NCI-H2196 treated with DMSO at 0.1 percent for 48 hours (cell line): ENCODE measurements around the gene ULBP2.
"Not testable (repeated sequence)": the region's sequence is repeated elsewhere in the genome, so short reads cannot be mapped to it uniquely, and the experiment has no call there.

Experiments
- DNase-seq: peaks from one replicate; lab custom pipeline; 2025; ENCODE audit not compliant: unreplicated experiment; lab: John Stamatoyannopoulos, UW

Gene ULBP2

DNA sequence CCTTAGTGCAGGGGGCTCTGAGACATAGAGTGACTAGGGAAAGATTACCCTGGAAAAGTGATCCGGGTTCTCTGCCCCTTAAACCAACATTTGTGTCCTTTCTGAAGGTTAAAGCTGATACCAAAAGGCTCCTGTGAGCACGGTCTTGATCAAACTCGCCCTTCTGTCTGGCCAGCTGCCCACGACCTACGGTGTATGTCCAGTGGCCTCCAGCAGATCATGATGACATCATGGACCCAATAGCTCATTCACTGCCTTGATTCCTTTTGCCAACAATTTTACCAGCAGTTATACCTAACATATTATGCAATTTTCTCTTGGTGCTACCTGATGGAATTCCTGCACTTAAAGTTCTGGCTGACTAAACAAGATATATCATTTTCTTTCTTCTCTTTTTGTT is 6.8 kb downstream of the ULBP2 start:
- DNase-seq: no peak

GRCh38 chr6:149950423-149950822 is 8.6 kb downstream of the ULBP2 start:
- DNase-seq: no peak

GRCh38 chr6:149951096-149951495 is 9.3 kb downstream of the ULBP2 start:
- no peak for DNase-seq

- no peak for DNase-seq
These were observed 9.8 kb downstream of the ULBP2 start for GRCh38 chr6:149951626-149952025.

- DNase-seq: not testable (repeated sequence)
These were observed 11.6 kb downstream of the ULBP2 start for GRCh38 chr6:149953390-149953789.

DNA sequence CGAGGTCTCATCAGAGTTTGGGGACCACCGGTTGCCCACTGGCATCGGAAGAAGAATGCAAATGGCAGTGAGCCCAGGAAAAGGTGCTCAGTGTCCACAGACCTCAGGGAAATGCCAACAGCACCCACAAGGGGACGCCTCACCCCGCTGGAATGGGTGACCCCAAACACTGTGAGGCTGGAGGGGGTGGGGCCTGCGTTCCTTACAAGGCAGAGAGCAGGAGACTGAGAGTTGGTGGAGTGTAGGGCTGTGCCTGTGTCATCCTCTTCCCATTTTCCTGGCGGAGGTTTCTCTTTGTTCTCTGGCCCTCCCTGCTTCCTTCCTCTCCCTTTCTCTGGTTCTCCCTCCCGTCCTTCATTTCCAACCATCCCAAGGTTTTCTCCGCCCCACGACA is 12.1 kb downstream of the ULBP2 start:
- DNase-seq: not testable (repeated sequence)

GRCh38 chr6:149954328-149954983 is 12.6 kb downstream of the ULBP2 start:
- DNase-seq: not testable (repeated sequence)

- not testable (repeated sequence) for DNase-seq
These were observed 13.3 kb downstream of the ULBP2 start for GRCh38 chr6:149954984-149955653.

GRCh38 chr6:149955654-149956317 is 14.0 kb downstream of the ULBP2 start:
- DNase-seq: not testable (repeated sequence)

DNA sequence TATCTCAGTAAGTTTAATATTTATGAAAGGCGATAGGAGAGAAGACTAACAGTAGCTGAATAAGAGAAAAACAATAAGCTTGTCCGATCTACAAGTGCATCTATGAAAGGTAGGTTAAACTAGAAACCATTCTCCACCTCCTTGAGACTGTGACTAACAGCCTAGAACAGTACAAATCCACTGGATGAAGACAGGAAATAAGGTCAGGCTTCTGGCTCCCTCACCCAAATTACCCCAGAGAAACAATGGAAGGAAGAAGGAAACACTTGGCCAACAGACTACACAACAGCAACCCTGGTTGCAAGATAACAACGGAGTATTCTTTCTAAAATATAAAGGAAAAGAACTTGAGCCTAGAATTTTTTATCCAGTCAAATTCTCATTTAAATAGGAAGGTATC is 16.3 kb downstream of the ULBP2 start:
- DNase-seq: not testable (repeated sequence)

GRCh38 chr6:149959806-149960205 is 18.0 kb downstream of the ULBP2 start:
- DNase-seq: not testable (repeated sequence)

DNA sequence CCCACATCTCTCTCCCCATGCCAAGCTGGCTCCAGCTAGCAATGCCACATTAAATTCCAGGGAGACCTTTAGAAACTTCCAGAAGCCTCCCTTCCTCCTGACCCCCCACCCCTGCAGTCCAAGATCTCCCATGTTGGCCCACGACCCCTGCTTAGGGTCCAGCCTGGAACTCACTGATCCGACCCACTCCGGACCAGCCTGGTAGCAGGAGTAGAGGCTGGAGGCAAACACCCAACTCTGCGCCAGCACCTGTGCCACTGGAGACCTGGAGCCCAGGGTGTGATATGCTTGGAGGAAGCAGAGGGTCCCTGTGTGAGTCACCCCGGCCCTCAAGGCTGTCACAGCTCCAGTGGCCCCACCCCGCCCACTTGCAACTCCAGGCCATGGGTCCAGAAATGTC is 18.7 kb downstream of the ULBP2 start:
- DNase-seq: no peak

DNA sequence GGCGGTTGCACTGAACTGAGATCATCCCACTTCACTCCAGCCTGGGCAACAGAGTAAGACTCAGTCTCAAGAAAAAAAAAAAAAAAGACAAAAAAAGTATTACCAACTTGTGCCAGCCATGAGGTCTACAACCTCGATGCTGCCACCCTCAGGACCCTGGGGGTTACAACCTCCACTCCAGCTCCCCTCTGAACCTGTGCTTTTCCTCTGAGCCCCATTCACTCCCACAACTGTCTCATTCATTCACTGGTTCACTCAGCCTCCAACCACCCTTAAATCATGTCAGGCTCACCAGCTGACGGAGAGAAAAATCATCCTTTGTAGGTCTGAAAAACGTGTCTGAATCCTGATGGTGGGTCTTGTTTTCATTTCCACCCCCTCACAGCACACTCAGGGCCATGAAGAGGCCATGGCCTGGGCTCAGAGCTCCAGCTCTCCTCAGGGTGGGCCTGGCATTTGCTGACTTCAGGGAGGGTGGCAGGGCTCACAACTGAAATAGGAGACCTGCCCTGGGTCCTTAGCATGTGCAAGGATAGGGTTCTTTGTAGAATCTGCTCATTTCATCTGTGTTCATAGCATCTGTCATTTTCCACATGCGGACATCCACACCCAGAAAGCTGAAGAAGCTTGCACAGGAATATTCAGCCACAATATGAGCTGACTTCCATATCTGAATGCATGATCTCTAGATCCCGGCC is 20.1 kb downstream of the ULBP2 start:
- DNase-seq: no peak

- DNase-seq: no peak
These were observed 20.8 kb downstream of the ULBP2 start for GRCh38 chr6:149962461-149963211.

- no peak for DNase-seq
These were observed 21.3 kb downstream of the ULBP2 start for GRCh38 chr6:149963212-149963461.

GRCh38 chr6:149963462-149964307 is 21.9 kb downstream of the ULBP2 start, which contains the start of gene ULBP1:
TSS of gene ULBP1 (plus strand) at chr6:149963943. CDS start at chr6:149964050, 107 bp downstream.
- DNase-seq: peak; percentile 65

DNA sequence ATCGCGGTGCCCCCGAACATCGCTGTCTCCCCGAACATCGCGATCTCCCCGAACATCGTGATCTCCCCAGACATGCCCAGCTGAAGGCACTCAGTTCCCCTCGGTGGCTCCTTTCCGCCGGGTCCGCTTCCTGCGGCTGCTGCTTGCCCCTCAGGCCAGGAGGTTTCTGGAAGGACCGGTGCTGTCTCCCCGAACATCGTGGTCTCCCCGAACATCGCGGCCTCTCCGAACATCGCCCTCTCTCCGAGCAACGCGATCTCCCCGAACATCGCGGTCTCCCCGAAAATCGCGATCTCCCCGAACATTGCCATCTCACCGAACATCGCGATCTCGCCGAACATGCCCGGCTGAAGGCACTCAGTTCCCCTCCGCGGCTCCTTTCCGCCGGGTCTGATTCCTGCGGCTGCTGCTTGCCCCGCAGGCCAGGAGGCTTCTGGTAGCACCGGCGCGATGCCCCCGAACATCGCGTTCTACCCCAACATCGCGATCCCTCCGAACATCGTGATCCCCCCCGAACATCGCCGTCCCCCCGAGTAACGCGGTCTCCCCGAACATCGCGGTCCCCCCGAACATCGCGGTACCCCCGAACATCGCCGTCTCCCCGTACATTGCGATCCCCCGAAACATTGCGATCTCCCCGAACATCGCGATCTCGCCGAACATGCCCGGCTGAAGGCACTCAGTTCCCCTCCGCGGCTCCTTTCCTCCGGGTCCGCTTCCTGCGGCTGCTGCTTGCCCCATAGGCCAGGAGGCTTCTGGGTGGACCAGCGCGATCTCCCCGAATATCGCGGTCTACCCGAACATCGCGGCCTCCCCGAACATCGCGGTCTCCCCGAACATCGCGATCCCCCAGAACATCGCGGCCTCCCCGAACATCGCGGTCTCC is 22.7 kb downstream of the ULBP2 start:
- no peak for DNase-seq

- DNase-seq: no peak
These were observed 23.6 kb downstream of the ULBP2 start for GRCh38 chr6:149965194-149966020.
